HG03571 (cell line): ENCODE data around the gene SSBP3.

Experiments
- ATAC-seq: cut with Tn5 transposase; IDR thresholded peaks from one replicate; pipeline ENCODE4 v1.9.1; 2021; ENCODE audit not compliant: unreplicated experiment

The SSBP3 gene

GRCh38 chr1:54335011-54335754, 71.0 kb downstream of the SSBP3 start:
- no peak for ATAC-seq

GRCh38 chr1:54332781-54333585, 73.2 kb downstream of the SSBP3 start:
- ATAC-seq = no peak

DNA sequence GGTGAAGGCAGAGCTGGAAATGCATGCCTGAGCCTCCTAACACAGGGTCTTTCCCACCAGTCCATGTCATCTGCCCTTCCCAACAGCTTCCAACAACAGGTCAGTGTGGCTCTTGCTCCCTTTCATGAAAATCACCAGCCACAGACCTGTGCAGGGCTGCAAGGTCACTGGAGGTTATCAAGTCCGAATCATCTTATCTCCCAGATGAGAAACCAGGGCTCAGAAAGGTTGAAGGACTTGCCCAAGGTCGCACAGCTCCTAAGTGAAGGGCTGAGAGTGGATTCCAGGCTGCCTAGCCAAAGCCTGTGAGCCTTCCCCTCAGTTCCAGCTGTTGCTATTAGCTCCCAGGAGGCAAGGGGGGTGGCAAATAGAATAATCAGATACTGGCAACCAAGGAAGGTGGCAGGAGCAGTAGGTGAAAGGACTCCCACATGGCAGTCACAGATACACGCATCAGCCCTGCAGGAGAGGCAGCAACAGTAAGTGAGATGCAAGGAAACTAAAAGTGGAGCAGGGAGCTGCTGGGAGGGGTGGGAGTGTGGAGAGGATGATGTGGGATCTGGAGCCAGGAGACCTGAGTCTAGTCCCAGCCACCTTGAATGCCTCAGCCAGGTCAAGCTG, 74.2 kb downstream of the SSBP3 start:
- ATAC-seq = no peak

DNA sequence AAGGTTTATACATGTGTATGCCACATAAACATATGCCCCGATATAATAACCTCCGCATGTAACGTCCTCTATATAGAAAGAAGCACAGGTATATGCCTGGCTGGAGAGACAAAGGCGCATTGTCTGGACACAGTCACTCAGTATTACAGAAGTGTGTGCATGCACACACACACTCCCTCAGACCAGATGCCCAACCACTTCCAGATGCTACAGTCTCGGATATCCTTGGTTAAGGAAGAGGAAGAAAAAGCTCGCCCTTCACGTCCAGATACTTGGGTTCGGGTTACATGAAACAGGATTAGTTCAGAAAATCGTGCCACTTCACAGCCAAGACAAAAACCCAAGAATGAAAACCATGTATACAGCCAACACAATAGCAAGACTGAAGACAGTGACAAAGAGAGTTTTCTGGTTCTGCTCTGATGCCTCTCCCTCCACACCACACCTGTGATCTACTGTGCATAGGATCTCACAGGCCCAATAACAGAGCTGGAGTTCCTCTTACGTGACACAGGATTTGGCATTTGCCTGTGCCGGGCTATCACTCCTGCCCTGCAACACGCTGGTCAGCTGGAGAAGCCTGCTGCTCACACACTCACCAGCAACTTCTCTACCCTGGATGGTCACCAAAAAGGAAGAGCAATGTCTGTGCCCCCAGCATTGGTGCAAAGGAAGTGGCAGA, 75.0 kb downstream of the SSBP3 start:
- no peak for ATAC-seq

DNA sequence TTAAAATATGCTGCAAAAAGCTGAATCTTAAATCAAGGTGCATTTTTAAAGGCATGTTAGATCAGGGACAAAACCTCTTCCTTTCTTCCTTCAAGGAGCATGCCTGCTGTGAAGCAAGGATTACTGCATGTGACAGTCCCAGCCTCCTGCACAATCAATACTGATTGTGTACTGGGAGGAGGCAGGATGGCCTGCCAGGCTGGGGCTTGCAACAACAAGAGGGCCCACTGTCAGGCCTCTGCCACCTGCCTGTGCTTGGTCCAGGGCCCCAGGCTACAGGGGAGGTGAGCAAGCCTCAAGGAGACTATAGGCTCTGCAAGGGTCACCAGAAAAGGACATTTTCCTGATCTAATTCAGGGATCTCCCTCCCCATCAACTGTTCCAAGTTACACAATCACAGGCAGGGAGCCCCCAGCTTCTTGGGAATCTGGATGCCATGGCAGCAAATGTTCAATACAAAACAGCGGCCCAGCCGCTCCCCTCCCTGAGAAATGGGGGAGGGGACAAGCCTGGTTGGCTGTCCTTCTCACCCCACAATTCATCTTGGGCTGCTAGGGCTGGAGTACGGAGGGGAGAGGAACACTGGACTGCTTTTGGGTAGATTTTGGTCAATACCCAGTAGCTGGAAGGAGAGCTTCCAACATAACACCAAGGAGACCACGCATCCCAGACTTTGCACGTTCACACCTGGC, 76.7 kb downstream of the SSBP3 start:
- no peak for ATAC-seq

DNA sequence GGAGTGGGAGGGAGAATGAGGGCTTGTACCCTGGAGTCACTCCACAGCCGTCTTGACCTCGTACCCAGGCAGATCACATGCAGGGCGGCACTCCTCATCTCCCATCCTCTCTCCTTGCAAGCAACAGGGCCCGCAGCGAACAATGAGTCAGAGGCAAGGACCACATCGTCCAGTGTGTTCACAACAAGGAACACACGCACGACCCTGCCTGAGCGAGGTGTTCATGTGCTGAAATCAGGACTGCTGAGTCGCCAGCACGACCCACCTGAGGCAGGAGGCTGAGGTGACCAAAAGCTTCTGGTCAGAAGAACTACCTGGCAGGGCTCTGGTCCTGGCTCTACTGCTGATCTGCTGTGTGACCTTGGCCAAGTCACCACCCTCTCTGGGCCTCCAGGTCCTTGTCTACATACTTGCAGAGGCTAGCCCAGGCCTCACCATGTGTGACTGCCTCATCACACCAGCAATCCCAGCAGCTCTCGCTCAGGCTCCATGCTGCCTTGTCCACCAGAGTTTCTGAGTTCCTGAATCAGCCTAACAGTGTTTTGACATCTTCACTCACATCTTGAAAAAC, 78.0 kb downstream of the SSBP3 start:
- no peak for ATAC-seq

- ATAC-seq = no peak
Measured at GRCh38 chr1:54327386-54328065, 78.7 kb downstream of the SSBP3 start.

GRCh38 chr1:54326543-54327385, 79.4 kb downstream of the SSBP3 start:
- no peak for ATAC-seq

GRCh38 chr1:54325703-54326461, 80.3 kb downstream of the SSBP3 start:
- ATAC-seq = no peak

DNA sequence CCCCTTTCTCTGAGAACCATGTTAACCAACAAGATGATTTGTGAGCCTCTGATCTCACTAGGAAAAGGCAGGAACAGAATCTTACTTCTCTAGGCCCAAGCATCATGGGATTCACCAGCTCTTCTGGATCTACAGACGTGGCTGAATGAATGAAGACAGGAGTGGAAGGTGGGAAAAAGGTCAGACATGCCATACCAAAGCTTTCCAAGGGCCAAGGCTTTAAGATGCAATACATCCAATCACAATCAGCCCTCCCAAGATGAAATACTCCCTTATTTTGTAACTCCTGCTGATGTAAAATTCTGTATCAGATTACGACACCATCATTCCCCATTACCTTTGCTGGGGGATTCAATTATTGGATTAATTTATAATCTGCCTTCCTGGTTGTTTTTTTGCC, 80.9 kb downstream of the SSBP3 start:
- no peak for ATAC-seq

- no peak for ATAC-seq
Measured at GRCh38 chr1:54324251-54325140, 81.7 kb downstream of the SSBP3 start.

DNA sequence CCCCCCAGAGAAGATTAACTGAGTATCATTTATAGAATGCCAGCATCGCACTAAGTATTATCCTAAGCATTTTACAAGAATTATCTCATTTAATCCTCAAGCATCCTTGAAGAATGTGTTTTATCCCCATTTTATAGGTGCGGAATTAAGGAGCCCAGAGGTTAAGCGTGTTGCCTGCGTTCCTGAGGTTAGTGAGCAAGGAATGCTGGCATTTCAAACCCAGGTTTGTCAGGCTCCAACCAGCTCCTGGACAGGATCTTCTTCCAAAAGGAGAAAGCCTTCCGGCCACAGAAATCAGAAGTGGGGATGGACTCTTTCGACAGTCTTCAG, 82.3 kb downstream of the SSBP3 start:
- ATAC-seq = no peak

DNA sequence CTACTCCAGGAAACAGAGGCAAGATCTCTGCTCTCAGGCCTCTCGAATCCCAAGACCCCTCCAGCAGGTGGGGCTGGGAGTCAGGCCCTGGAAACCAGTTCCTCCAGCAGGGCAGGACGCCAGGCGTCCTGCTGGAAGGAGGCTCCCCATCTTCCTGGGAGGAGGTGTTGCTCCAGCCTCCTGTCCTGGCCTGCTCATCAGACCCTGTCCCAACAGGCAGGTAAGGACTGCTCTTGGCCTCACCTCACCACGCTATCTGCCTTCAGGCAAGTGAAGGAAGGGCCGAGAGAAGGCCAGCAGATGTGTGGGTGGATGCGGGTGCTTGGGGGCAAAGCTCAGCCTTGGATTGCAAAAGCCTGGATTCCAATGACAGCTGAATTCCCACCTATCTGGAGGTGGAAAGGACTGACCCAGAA, 82.9 kb downstream of the SSBP3 start:
- no peak for ATAC-seq

DNA sequence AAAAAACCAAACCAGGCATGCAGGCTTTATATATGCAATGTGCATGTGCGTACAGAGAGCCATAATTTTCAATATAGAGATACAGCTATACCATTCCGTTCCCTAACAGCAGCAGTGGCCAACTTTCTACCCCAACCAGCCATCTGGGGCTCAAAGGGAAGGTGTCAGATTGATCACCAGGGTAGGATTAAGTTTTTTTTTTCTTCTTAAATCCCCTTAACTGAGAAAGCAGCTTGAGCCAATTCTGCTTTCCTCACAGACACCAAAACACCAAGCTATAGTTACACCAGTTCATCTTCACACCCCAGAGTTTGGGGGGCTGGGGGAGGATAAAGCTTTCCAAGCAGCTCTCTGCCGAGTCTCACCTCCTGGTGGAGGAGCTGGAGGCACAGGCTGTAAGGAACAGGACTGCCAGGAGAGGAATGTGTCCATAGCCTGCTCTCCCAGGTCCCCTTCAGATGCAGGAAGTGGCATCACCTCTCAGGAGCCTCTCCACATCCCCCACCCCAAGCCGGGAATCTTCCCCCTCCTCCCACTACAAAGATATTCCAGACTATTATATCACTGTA, 87.9 kb downstream of the SSBP3 start:
- no peak for ATAC-seq

- ATAC-seq = no peak
Measured at GRCh38 chr1:54317084-54317483, 89.1 kb downstream of the SSBP3 start.

DNA sequence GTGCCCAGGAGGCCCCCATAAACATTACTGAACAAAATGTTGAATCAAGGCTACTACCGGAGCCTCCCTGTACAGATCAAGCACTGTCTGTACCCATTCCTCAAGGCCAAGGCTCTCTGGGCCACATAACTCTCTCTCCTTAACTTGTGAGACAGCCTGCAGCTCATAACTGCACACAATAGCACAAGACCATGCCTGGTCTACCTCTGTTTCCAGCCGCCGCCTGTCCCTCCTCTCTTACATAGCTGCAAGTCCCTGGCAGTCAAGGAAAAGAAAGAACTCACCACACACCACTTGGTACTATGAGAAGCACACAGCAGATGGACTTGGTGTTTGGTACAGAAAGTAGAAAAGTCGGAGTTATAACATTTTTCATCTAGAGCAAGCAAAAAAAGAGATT, 91.1 kb downstream of the SSBP3 start:
- ATAC-seq = no peak

DNA sequence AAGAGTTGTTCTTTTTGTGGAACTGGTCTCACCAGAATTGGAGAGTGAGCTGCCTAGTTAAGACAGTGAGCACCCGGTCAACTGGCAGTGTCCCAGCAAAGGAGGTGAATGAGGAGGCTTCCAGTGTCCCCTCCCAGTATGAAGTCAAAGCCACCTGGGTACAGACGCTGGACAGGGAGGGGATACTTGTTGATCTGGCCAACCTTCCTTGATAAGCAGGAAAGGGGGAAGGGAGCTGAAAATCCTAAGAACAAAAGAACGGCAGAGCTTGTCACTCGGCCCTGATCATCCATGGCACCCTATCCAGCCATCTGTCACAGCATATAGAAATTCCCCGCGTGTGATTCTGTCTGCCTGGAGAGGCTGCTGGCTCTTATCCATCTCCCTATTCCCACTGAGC, 91.5 kb downstream of the SSBP3 start:
- ATAC-seq = no peak
